B cell (primary cell): ENCODE data around the gene STK35. TPM values are rescaled to one million over a fixed set of nuclear protein-coding genes. Genes with fewer than 3 reads are reported as not detected.

ENCODE experiments used
- ATAC-seq: fragments of 200-7000 bp; cut with Tn5 transposase; one replicate; pipeline ENCODE4 v1.10.0; 2021; ENCODE audit warnings: low read depth, mild to moderate bottlenecking, moderate number of reproducible peaks, moderate library complexity
- CTCF ChIA-PET: fragments of 350-600 bp; sonication (Branson Sonifier 250); formaldehyde crosslinking; loops from one replicate; lab custom pipeline; 2021; ENCODE audit warnings: antibody characterized with exemption, inconsistent platforms; lab: Charles Lee
- POLR2A ChIA-PET: fragments of 350-600 bp; sonication (Branson Sonifier 250); formaldehyde crosslinking; loops from one replicate; lab custom pipeline; 2021; ENCODE audit warnings: antibody characterized with exemption; lab: Charles Lee
- DNase-seq: peaks from one replicate; pipeline ENCODE4 v3.0.0; 2013
- H2AFZ ChIP-seq: 2 replicates; pipeline ENCODE4 v1.6.1; 2012; ENCODE audit warnings: mild to moderate bottlenecking, low read depth, low read length; ENCODE audit not compliant: insufficient read depth, poor library complexity, severe bottlenecking
- H3K27ac ChIP-seq, 2 donors: 1 replicate in 1 of 2; 2 replicates in 1 of 2; pipeline ENCODE4 v1.5.1; 2012 to 2013; ENCODE audit warnings: low read length in 2 of 2, mild to moderate bottlenecking in 2 of 2, moderate library complexity in 1 of 2
- H3K27me3 ChIP-seq, 4 experiments: fragments of 200-600 bp in 1 of 4; sonication (generic) in 1 of 4; replicated peaks in 1 of 4; 1 replicate in 2 of 4; 2 replicates in 2 of 4; pipeline versions ENCODE4 v1.6.1 to v1.7.0; 2013 to 2016; ENCODE audit warnings: low read length in 3 of 4, mild to moderate bottlenecking in 2 of 4, mixed read lengths in 1 of 4, moderate library complexity in 1 of 4; ENCODE audit not compliant: insufficient read depth in 4 of 4, control insufficient read depth in 3 of 4; ENCODE audit errors: control extremely low read depth in 1 of 4
- H3K36me3 ChIP-seq, 2 experiments: replicated peaks in 1 of 2; 1 replicate in 1 of 2; 2 replicates in 1 of 2; pipeline versions ENCODE4 v1.6.1 to v1.7.1; 2013; ENCODE audit warnings: low read length in 1 of 2; ENCODE audit not compliant: insufficient read depth in 2 of 2, control insufficient read depth in 1 of 2; ENCODE audit errors: control extremely low read depth in 1 of 2, extremely low read depth in 1 of 2
- H3K4me1 ChIP-seq, 2 donors: fragments of 200-600 bp in 1 of 2; sonication (generic) in 1 of 2; 1 replicate in 1 of 2; 2 replicates in 1 of 2; pipeline versions ENCODE4 v1.5.1 to v1.6.1; 2013 to 2017; ENCODE audit warnings: low read length in 2 of 2; ENCODE audit not compliant: control insufficient read depth in 2 of 2, insufficient read depth in 2 of 2
- H3K4me2 ChIP-seq: replicated peaks from 2 replicates; pipeline ENCODE3; 2012; ENCODE audit warnings: mild to moderate bottlenecking, low read depth, low read length; ENCODE audit not compliant: poor library complexity, severe bottlenecking
- H3K4me3 ChIP-seq, 5 experiments: fragments of 200-600 bp in 1 of 5; sonication (generic) in 1 of 5; 1 replicate in 3 of 5; 2 replicates in 2 of 5; pipeline versions ENCODE4 v1.5.1 to v1.7.0; 2011 to 2016; ENCODE audit warnings: low read length in 4 of 5, mild to moderate bottlenecking in 4 of 5, low read depth in 2 of 5, control low read depth in 1 of 5, moderate library complexity in 1 of 5; ENCODE audit not compliant: insufficient read depth in 1 of 5; ENCODE audit errors: control extremely low read depth in 1 of 5, extremely low read depth in 1 of 5
- H3K79me2 ChIP-seq: fragments of 200-600 bp; sonication (generic); one replicate; pipeline ENCODE4 v1.6.0; 2016; ENCODE audit warnings: low read length; ENCODE audit not compliant: control insufficient read depth, insufficient read depth
- H3K9ac ChIP-seq: fragments of 200-600 bp; sonication (generic); 2 replicates; pipeline ENCODE4 v1.6.1; 2017; ENCODE audit warnings: mild to moderate bottlenecking, low read length, moderate library complexity
- H3K9me3 ChIP-seq, 3 donors: one replicate each; pipeline versions ENCODE4 v1.6.1 to v1.7.1; 2013; ENCODE audit warnings: low read length in 2 of 3; ENCODE audit not compliant: control insufficient read depth in 2 of 3, insufficient read depth in 1 of 3; ENCODE audit errors: control extremely low read depth in 1 of 3
- H4K20me1 ChIP-seq: 2 replicates; pipeline ENCODE4 v1.6.0; 2012; ENCODE audit warnings: mild to moderate bottlenecking, low read length; ENCODE audit not compliant: insufficient read depth, control insufficient read depth, poor library complexity, severe bottlenecking
- H3K27ac Mint-ChIP-seq: one replicate; pipeline ENCODE4 v1.8.0; 2021; ENCODE audit warnings: mixed read lengths
- H3K27me3 Mint-ChIP-seq: one replicate; pipeline ENCODE4 v1.8.0; 2021; ENCODE audit warnings: mixed read lengths
- H3K4me1 Mint-ChIP-seq: one replicate; pipeline ENCODE4 v1.8.0; 2021; ENCODE audit warnings: mixed read lengths
- H3K4me3 Mint-ChIP-seq: one replicate; pipeline ENCODE4 v1.8.0; 2021; ENCODE audit warnings: mixed read lengths
- H3K9me3 Mint-ChIP-seq: one replicate; pipeline ENCODE4 v1.8.0; 2022; ENCODE audit warnings: mixed read lengths; ENCODE audit not compliant: insufficient read depth
- EZH2 ChIP-seq: IDR thresholded peaks from 2 replicates; pipeline ENCODE4 v1.6.1; 2012; ENCODE audit warnings: borderline replicate concordance, low read depth, mild to moderate bottlenecking, moderate library complexity, low read length; ENCODE audit not compliant: insufficient read depth, poor library complexity, severe bottlenecking
- WGBS: methylation state at CpG from one replicate; pipeline ENCODE4 v1.1.5; 2013; ENCODE audit warnings: missing lambda C conversion rate; ENCODE audit not compliant: insufficient coverage; 5-methylcytosine and 5-hydroxymethylcytosine counted together
- intact Hi-C: fragments of 100-400 bp; cut with micrococcal nuclease; formaldehyde crosslinking; loops from one replicate; pipeline ENCODE4 v1.10.0; 2022
- polyA plus RNA-seq: library from polyadenylated mRNA; depleted of rRNA; stranded (reverse); fragments of >200 nt; gene quantifications from 2 replicates; pipeline ENCODE4 v1.2.3, GENCODE V29; 2012
- total RNA-seq, 2 donors: library from RNA; stranded (reverse); fragments of 120-200 nt in 1 of 2; gene quantifications; 1 replicate in 1 of 2; 2 replicates in 1 of 2; pipeline versions ENCODE4 v1.2.3 to v1.2.4, GENCODE V29; 2013 to 2022
- TF ChIP-seq, protein P1 (sequence below): fragments of 200-600 bp; IDR thresholded peaks from one replicate; pipeline ENCODE4 v1.8.0; 2022; ENCODE audit warnings: antibody characterized with exemption, mild to moderate bottlenecking

Gene STK35
- total and polyA plus RNA-seq, 2 donors (not counting 1 experiment from before 2014, with no cell fraction given) = 12.8 to 23.9 TPM

DNA sequence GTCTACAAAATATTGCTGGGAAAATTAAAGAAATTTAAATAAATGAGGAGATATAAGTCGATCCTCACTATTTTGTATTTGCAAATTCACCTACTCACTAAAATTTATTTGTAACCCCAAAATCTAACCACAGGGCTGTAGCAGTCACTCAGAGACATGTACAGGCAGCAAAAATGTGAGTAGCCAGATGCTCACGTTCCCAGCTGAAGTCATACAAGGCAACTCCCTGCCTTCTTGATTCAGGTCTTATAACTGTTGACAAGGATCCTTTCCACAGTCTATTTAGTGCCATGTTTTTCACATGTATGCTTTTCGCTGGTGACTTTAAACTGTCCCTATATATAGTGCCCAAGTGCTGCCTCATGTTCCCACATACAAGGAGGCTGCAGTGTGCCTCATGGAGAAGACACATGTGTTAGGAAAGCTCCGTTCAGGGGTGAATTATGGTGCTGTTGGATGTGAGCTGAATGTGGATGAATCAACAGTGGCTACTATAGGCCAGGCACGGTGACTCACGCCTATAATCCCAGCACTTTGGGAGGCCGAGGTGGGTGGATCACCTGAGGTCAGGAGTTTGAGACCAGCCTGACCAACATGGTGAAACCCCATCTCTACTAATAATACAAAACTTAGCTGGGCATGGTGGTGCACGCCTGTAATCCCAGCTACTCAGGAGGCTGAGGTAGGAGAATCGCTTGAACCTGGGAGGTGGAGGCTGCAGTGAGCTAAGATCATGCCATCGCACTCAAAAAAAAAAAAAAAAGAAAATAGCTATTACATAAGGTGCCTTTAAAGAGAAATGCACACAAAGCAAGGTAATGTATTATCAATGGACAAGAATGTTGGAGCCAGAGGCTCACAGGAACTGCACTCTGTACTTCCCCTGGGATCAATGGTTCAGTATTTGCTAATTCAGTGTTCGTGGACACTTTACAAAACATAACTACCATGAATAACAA is 55.3 kb downstream of the STK35 start:
- ChIA-PET POLR2A (no interaction called here), CTCF (interaction anchor here (2.6 kb wide), 1 partner anchor 16 kb away, joined by 7 read pairs; no protein-coding TSS in a partner anchor)
- ATAC-seq (no peak), DNase-seq (no peak)
- Histone ChIP-seq H3K79me2 (no peaks in the 10 kb centered on the region), H3K9ac (no peak overlapping the region), H3K4me3 (no peak overlapping the region), H3K36me3 (no peaks in the 10 kb centered on the region), H3K4me2 (no peak overlapping the region), H3K27me3 (no peaks in the 10 kb centered on the region), H3K27ac (no peak overlapping the region), H3K9me3 (no peaks in the 10 kb centered on the region), H3K4me1 (no peaks in the 10 kb centered on the region), H2AFZ (no peak overlapping the region), H4K20me1 (no peaks in the 10 kb centered on the region)
- TF ChIP-seq, protein P1, sequence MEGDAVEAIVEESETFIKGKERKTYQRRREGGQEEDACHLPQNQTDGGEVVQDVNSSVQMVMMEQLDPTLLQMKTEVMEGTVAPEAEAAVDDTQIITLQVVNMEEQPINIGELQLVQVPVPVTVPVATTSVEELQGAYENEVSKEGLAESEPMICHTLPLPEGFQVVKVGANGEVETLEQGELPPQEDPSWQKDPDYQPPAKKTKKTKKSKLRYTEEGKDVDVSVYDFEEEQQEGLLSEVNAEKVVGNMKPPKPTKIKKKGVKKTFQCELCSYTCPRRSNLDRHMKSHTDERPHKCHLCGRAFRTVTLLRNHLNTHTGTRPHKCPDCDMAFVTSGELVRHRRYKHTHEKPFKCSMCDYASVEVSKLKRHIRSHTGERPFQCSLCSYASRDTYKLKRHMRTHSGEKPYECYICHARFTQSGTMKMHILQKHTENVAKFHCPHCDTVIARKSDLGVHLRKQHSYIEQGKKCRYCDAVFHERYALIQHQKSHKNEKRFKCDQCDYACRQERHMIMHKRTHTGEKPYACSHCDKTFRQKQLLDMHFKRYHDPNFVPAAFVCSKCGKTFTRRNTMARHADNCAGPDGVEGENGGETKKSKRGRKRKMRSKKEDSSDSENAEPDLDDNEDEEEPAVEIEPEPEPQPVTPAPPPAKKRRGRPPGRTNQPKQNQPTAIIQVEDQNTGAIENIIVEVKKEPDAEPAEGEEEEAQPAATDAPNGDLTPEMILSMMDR = no peak
- no peak for TF ChIP-seq EZH2
- Mint-ChIP-seq H3K27me3 (no peaks in the 10 kb centered on the region), H3K9me3 (no peaks in the 10 kb centered on the region), H3K27ac (no peak overlapping the region), H3K4me3 (no peak overlapping the region), H3K4me1 (no peaks in the 10 kb centered on the region)
- 80% methylated on average over 2 of the region's 11 CpGs for WGBS
- intact Hi-C loops = no loop called here
